ENCODE results near the gene TMEM54.

TMEM54 gene

DNA sequence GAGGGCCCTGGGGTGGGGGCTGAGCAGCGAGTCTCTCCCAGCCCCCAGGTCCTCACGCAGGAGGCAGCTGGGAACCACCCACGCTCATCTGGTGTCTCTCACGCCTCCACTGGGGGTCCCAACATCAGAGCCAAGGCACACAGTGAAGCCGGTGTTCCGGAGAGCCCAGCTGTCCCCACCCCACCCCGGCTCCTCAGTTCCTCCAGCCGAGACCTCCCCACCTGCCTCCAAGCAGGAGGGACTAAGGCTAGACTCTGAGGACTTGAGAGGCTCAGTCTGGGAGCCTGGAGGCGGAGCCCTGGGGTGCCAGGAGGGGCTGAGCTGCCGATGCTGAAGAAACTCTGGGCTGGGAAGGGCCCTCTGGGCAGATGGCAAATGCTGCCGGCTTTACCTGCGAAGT lies 16.5 kb downstream of the TMEM54 start:
- TF ChIP-seq, protein P1, sequence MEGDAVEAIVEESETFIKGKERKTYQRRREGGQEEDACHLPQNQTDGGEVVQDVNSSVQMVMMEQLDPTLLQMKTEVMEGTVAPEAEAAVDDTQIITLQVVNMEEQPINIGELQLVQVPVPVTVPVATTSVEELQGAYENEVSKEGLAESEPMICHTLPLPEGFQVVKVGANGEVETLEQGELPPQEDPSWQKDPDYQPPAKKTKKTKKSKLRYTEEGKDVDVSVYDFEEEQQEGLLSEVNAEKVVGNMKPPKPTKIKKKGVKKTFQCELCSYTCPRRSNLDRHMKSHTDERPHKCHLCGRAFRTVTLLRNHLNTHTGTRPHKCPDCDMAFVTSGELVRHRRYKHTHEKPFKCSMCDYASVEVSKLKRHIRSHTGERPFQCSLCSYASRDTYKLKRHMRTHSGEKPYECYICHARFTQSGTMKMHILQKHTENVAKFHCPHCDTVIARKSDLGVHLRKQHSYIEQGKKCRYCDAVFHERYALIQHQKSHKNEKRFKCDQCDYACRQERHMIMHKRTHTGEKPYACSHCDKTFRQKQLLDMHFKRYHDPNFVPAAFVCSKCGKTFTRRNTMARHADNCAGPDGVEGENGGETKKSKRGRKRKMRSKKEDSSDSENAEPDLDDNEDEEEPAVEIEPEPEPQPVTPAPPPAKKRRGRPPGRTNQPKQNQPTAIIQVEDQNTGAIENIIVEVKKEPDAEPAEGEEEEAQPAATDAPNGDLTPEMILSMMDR (IDR thresholded peaks at IDR 0.05; ENCODE audit: unreplicated experiment in 3 of 3) = no peak
- no peak overlapping the region for H3K4me3 Mint-ChIP-seq
- H3K4me1 Mint-ChIP-seq = peaks cover 11% of the 10 kb centered on the region
- no peak overlapping the region for H3K27ac Mint-ChIP-seq
- peaks cover 55% of the 10 kb centered on the region for H3K27me3 Mint-ChIP-seq (ENCODE audit: low read depth)
- H3K9me3 Mint-ChIP-seq = no peaks in the 10 kb centered on the region
- H3K36me3 Mint-ChIP-seq (ENCODE audit: low read depth) = no peaks in the 10 kb centered on the region

DNA sequence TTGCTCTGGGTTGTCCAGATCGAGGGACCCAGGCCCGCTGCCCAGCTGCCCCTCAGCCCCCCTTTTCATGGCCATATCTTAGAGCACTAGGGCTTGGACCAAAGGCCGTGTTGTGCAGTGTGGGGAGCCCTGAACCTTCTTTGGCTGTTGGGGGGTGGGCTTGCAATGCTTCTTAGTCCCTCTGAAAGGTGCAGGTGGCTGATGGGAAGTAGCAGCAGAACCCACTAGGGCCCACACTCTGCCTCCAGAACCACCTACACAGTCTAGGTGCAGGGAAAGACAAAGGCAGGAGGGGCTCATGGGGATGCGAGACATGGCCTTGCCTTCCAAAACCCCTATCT lies 17.2 kb downstream of the TMEM54 start:
- no peaks in the 10 kb centered on the region for H3K36me3 Mint-ChIP-seq (ENCODE audit: low read depth)
- H3K4me3 Mint-ChIP-seq = no peak overlapping the region
- no peaks in the 10 kb centered on the region for H3K9me3 Mint-ChIP-seq
- peaks cover 48% of the 10 kb centered on the region for H3K27me3 Mint-ChIP-seq (ENCODE audit: low read depth)
- H3K27ac Mint-ChIP-seq = no peak overlapping the region
- peaks cover 11% of the 10 kb centered on the region for H3K4me1 Mint-ChIP-seq
- TF ChIP-seq, protein P1 (IDR thresholded peaks at IDR 0.05; ENCODE audit: unreplicated experiment in 3 of 3) = no peak

DNA sequence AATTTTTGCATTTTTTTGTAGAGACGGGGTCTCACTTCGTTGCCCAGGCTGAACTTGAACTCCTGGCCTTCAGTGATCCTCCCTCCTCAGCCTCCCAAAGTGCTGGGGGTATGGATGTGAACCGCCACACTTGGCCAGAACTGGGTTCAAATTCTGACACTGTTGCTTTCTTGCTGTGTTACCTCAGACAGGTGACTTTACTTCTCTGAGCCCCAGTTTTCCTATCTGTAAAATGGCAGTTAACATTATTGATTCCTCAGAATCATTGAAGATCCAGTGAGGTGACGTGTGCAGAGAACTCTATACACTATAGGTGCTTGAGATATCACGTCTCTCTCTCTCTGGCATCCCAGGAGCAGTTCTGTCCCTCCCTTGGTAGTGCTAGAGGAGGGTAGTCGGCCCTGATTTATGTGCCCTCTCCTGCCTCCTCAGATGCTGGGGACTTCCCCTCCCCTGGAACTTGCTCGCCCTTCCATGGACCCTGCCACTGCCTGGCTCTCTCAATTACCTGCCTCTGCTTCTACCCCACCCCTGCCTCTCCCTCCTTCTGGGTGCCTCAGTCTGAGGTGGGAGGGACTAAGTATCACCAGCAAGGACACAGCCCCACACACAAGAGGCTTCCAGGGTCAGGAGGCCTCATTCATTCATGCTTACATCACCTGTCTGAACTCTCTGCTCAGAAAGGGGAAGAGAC lies 17.7 kb downstream of the TMEM54 start:
- no peak overlapping the region for H3K27ac Mint-ChIP-seq
- peaks cover 11% of the 10 kb centered on the region for H3K4me1 Mint-ChIP-seq
- TF ChIP-seq, protein P1 (IDR thresholded peaks at IDR 0.05; ENCODE audit: unreplicated experiment in 3 of 3) = no peak
- no peak overlapping the region for H3K4me3 Mint-ChIP-seq
- peaks cover 43% of the 10 kb centered on the region for H3K27me3 Mint-ChIP-seq (ENCODE audit: low read depth)
- no peaks in the 10 kb centered on the region for H3K36me3 Mint-ChIP-seq (ENCODE audit: low read depth)
- no peaks in the 10 kb centered on the region for H3K9me3 Mint-ChIP-seq

DNA sequence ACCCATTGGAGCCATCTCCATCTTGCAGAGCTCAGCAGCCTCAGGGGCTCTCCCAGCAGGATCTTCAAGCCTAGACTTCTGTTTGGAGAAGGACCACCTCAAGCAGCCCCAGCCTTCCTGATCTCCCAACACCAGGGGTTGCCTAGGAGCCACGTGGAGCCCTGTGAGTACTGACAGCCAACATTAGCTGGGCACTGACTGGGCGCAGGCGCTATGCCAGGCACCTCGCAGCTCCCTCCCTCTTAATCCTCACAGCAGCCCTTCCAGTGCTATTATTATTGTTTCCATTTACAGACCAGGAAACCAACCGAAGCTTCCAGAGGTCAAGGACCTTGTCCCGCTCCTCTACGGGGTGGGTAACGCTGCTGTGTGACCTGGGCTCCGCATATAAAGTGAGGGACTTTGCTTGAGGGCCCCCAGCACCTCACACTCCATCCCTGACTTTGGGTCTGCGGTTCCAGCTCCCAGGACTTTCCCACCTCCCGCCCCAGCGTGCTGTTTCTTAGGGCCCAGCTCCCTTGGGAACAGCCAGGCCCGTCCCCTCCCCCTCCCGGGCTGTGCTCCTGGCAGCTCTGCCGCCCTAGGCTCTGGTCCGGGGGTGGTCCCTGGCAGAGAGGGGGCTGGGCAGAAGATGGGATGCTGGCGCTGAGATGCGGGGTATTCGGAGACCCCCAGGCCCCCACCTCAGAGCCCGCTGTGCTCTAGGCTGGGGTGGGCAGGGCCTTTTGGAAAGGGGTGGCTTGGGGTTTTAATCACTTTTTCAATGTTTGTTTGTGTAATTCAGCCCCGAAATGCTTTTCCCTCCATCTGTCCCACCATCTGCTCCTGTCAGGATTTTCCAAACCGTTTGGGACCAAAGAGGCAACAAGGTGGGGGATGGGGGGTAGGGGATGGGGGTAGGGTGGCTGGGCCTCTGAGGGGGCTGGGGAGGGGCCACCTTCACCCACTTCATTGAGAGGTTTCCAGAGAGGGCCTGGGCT lies 19.0 kb downstream of the TMEM54 start:
- H3K27me3 Mint-ChIP-seq (ENCODE audit: low read depth) = peaks cover 40% of the 10 kb centered on the region
- H3K36me3 Mint-ChIP-seq (ENCODE audit: low read depth) = no peaks in the 10 kb centered on the region
- no peaks in the 10 kb centered on the region for H3K9me3 Mint-ChIP-seq
- H3K27ac Mint-ChIP-seq = no peak overlapping the region
- TF ChIP-seq, protein P1 (IDR thresholded peaks at IDR 0.05; ENCODE audit: unreplicated experiment in 3 of 3) = no peak
- no peak overlapping the region for H3K4me3 Mint-ChIP-seq
- peaks cover 22% of the 10 kb centered on the region for H3K4me1 Mint-ChIP-seq

DNA sequence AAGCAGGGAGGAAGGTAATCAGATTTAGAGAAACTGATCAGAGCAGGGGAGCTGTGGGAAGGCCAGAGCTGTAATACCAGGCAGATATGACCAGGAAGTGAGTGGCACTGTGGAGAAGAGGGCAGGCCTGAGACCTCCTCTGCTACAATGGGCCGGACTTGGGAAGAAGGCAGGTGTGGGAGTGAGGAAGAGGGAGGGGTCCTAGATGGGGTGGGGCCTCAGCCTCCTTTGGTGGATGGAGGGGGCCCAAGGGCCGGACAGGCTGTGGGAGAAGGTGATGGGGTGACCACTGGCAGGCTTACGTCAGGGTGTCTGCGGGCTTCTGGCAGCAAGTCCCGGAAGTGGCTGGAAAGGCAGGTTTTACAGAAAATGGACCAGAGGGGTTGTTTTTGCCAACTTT lies 19.9 kb downstream of the TMEM54 start:
- no peaks in the 10 kb centered on the region for H3K9me3 Mint-ChIP-seq

More for the DNA sequence above, 19.9 kb downstream of the TMEM54 start:
- Mint-ChIP-seq H3K27me3 (ENCODE audit: low read depth) (peaks cover 33% of the 10 kb centered on the region), H3K4me1 (peaks cover 23% of the 10 kb centered on the region), H3K36me3 (ENCODE audit: low read depth) (no peaks in the 10 kb centered on the region), H3K4me3 (no peak overlapping the region), H3K27ac (no peak overlapping the region)
- TF ChIP-seq, protein P1 (IDR thresholded peaks at IDR 0.05; ENCODE audit: unreplicated experiment in 3 of 3) = no peak
